CD14-positive monocyte (primary cell): ENCODE measurements around the gene TRAPPC3. TPM values are rescaled to one million over a fixed set of nuclear protein-coding genes. Genes with fewer than 3 reads are reported as not detected.
A peak's percentile ranks its signal among the peaks of the same experiment; 100 is the strongest.

Source experiments
- DNase-seq, 3 donors: peaks; one replicate each; pipeline ENCODE4 v3.0.0-alpha.2; 2011 to 2022
- H2AFZ ChIP-seq: 2 replicates; pipeline ENCODE4 v1.6.0; 2012; ENCODE audit warnings: mild to moderate bottlenecking, low read depth, low read length, inconsistent platforms; ENCODE audit not compliant: insufficient read depth, poor library complexity, severe bottlenecking
- H3K27ac ChIP-seq, 2 donors: 1 replicate in 1 of 2; 2 replicates in 1 of 2; pipeline ENCODE4 v1.5.1; 2012 to 2013; ENCODE audit warnings: low read length in 2 of 2, control low read depth in 1 of 2, inconsistent platforms in 1 of 2, low read depth in 1 of 2, mild to moderate bottlenecking in 1 of 2
- H3K27me3 ChIP-seq, 2 donors: one replicate each; pipeline versions ENCODE4 v1.6.0 to v1.6.1; 2011 to 2013; ENCODE audit warnings: low read length in 2 of 2; ENCODE audit not compliant: control insufficient read depth in 2 of 2, insufficient read depth in 2 of 2
- H3K36me3 ChIP-seq, 2 donors: replicated peaks in 1 of 2; 1 replicate in 1 of 2; 2 replicates in 1 of 2; pipeline versions ENCODE4 v1.5.1 to v1.6.1; 2012 to 2013; ENCODE audit warnings: low read length in 2 of 2, control low read depth in 1 of 2, inconsistent platforms in 1 of 2, mild to moderate bottlenecking in 1 of 2; ENCODE audit not compliant: insufficient read depth in 2 of 2, control insufficient read depth in 1 of 2
- H3K4me1 ChIP-seq, 2 donors: 1 replicate in 1 of 2; 2 replicates in 1 of 2; pipeline versions ENCODE4 v1.5.1 to v1.6.1; 2012 to 2013; ENCODE audit warnings: low read length in 2 of 2, control low read depth in 1 of 2, inconsistent platforms in 1 of 2, mild to moderate bottlenecking in 1 of 2, moderate library complexity in 1 of 2; ENCODE audit not compliant: insufficient read depth in 2 of 2, control insufficient read depth in 1 of 2
- H3K4me2 ChIP-seq: replicated peaks from 2 replicates; pipeline ENCODE3; 2012; ENCODE audit warnings: low read length, moderate library complexity, mild to moderate bottlenecking; ENCODE audit not compliant: poor library complexity, severe bottlenecking; ENCODE audit errors: extremely low read depth
- H3K4me3 ChIP-seq, 3 experiments: fragments of 200-600 bp in 1 of 3; sonication (generic) in 1 of 3; replicated peaks in 1 of 3; 1 replicate in 2 of 3; 2 replicates in 1 of 3; pipeline ENCODE4 v1.5.1; 2011 to 2013; ENCODE audit warnings: low read length in 3 of 3, mild to moderate bottlenecking in 3 of 3, control low read depth in 2 of 3, low read depth in 2 of 3, inconsistent platforms in 1 of 3, moderate library complexity in 1 of 3
- H3K79me2 ChIP-seq: 2 replicates; pipeline ENCODE4 v1.6.0; 2012; ENCODE audit warnings: mild to moderate bottlenecking, control low read depth, inconsistent platforms, low read length, moderate library complexity; ENCODE audit not compliant: insufficient read depth
- H3K9ac ChIP-seq: 2 replicates; pipeline ENCODE4 v1.6.0; 2017; ENCODE audit warnings: low read length, mild to moderate bottlenecking; ENCODE audit not compliant: insufficient read depth, poor library complexity, severe bottlenecking
- H3K9me3 ChIP-seq, 2 donors: replicated peaks in 1 of 2; 1 replicate in 1 of 2; 2 replicates in 1 of 2; pipeline versions ENCODE4 v1.5.1 to v1.6.1; 2012 to 2013; ENCODE audit warnings: low read length in 2 of 2, control low read depth in 1 of 2; ENCODE audit not compliant: control insufficient read depth in 1 of 2, insufficient read depth in 1 of 2
- H4K20me1 ChIP-seq: 2 replicates; pipeline ENCODE4 v1.6.0; 2012; ENCODE audit warnings: mild to moderate bottlenecking, low read length, control low read depth, moderate library complexity; ENCODE audit not compliant: insufficient read depth
- H3K27ac Mint-ChIP-seq, 7 donors: one replicate each; pipeline ENCODE4 v1.8.0; 2020; ENCODE audit warnings: mild to moderate bottlenecking in 7 of 7, mixed read lengths in 7 of 7, moderate library complexity in 6 of 7, inconsistent platforms in 2 of 7
- H3K27me3 Mint-ChIP-seq, 3 donors: one replicate each; pipeline ENCODE4 v1.8.0; 2021 to 2022; ENCODE audit warnings: low read depth in 3 of 3, mild to moderate bottlenecking in 3 of 3, mixed read lengths in 3 of 3, moderate library complexity in 3 of 3, inconsistent platforms in 1 of 3
- H3K36me3 Mint-ChIP-seq, 2 donors: one replicate each; pipeline ENCODE4 v1.8.0; 2020; ENCODE audit warnings: mixed read lengths in 2 of 2, inconsistent platforms in 1 of 2, mild to moderate bottlenecking in 1 of 2
- H3K4me1 Mint-ChIP-seq: one replicate; pipeline ENCODE4 v1.8.0; 2020; ENCODE audit warnings: mild to moderate bottlenecking, mixed read lengths
- H3K4me3 Mint-ChIP-seq, 2 donors: one replicate each; pipeline ENCODE4 v1.8.0; 2020; ENCODE audit warnings: mild to moderate bottlenecking in 2 of 2, mixed read lengths in 2 of 2, moderate library complexity in 1 of 2
- H3K9me3 Mint-ChIP-seq, 7 donors: one replicate each; pipeline ENCODE4 v1.8.0; 2020 to 2022; ENCODE audit warnings: mixed read lengths in 7 of 7, mild to moderate bottlenecking in 6 of 7, moderate library complexity in 6 of 7, inconsistent platforms in 2 of 7
- CTCF ChIP-seq: fragments of 200-600 bp; IDR thresholded peaks from one replicate; pipeline ENCODE4 v1.8.0; 2022; ENCODE audit warnings: antibody characterized with exemption, mild to moderate bottlenecking
- WGBS: methylation state at CpG from one replicate; pipeline ENCODE4 v1.1.5; 2013; ENCODE audit warnings: missing lambda C conversion rate; ENCODE audit not compliant: insufficient coverage; 5-methylcytosine and 5-hydroxymethylcytosine counted together
- intact Hi-C, 2 donors: fragments of 100-400 bp; cut with micrococcal nuclease; formaldehyde crosslinking; loops; one replicate each; pipeline versions ENCODE4 v1.15.0 to v1.15.1; 2023
- polyA plus RNA-seq, 3 donors: library from polyadenylated mRNA; depleted of rRNA in 1 of 3; unstranded in 2 of 3; stranded (reverse) in 1 of 3; fragments of 300-500 nt in 2 of 3; fragments of >200 nt in 1 of 3; fragmentation: Illumina TruSeq in 2 of 3; gene quantifications; 1 replicate in 2 of 3; 2 replicates in 1 of 3; pipeline ENCODE4 v1.2.3, GENCODE V29; 2012 to 2021

TRAPPC3 gene
- polyA plus RNA-seq, 3 donors: 61.1 to 136 (median 125) TPM

- H3K27ac ChIP-seq: peak overlapping the region; percentile 12 to 28
- Mint-ChIP-seq H3K4me3 (peak overlapping the region in 1 of 2 donors; percentile 79), H3K27me3 (peaks cover 0 to 6% (median 1%) of the 10 kb centered on the region in 3 donors), H3K4me1 (peaks cover 5% of the 10 kb centered on the region), H3K9me3 (no peaks in the 10 kb centered on the region), H3K27ac (peak overlapping the region; percentile 37 to 89 (median 78)), H3K36me3 (no peaks in the 10 kb centered on the region)
- TF ChIP-seq CTCF: peak; percentile 78
- no peaks in the 10 kb centered on the region for H3K9me3 ChIP-seq
- H4K20me1 ChIP-seq: peaks cover 2% of the 10 kb centered on the region
- peak overlapping the region; percentile 18 for H3K4me2 ChIP-seq
- no peaks in the 10 kb centered on the region for H3K36me3 ChIP-seq
- H3K79me2 ChIP-seq: no peaks in the 10 kb centered on the region
- peaks cover 5 to 7% of the 10 kb centered on the region in 2 donors for H3K4me1 ChIP-seq
- no peak overlapping the region for H3K4me3 ChIP-seq
- H2AFZ ChIP-seq: peak overlapping the region; percentile 70
- 17% methylated on average over 9 of the region's 9 CpGs for WGBS
- intact Hi-C loops: loop anchor here (1.0 to 10.0 kb wide), 7 partner anchors 34 to 97 kb away; partner anchors contain the start of genes TRAPPC3 (in 2 of the 2) and THRAP3 (in 1 of the 2)
- H3K27me3 ChIP-seq: no peaks in the 10 kb centered on the region
- peak; percentile 83 to 89 (median 89) for DNase-seq
- H3K9ac ChIP-seq: no peak overlapping the region
Measured at GRCh38 chr1:36187800-36188593, 38.7 kb upstream of the TRAPPC3 start.

- peak overlapping the region in 5 of 7 donors; percentile 7 to 72 (median 52) for H3K27ac Mint-ChIP-seq
- no peak overlapping the region for H3K4me3 ChIP-seq
- TF ChIP-seq CTCF: no peak
- DNase-seq: no peak
- peaks cover 5 to 7% of the 10 kb centered on the region in 2 donors for H3K4me1 ChIP-seq
- H3K27ac ChIP-seq: peak overlapping the region in 1 of 2 donors; percentile 44
- H3K4me1 Mint-ChIP-seq: peaks cover 5% of the 10 kb centered on the region
- WGBS: 100% methylated on average over 2 of the region's 2 CpGs
- peaks cover 33 to 44% of the 10 kb centered on the region in 2 donors for H3K36me3 Mint-ChIP-seq
- H3K27me3 Mint-ChIP-seq: no peaks in the 10 kb centered on the region
- intact Hi-C loops: loop anchor here in 1 of 2 donors (10.0 kb wide), 1 partner anchor 101 kb away; no protein-coding TSS in a partner anchor
- no peak overlapping the region for H3K9ac ChIP-seq
- peaks cover 38% of the 10 kb centered on the region for H4K20me1 ChIP-seq
- peaks cover 33 to 35% of the 10 kb centered on the region in 2 donors for H3K36me3 ChIP-seq
- no peaks in the 10 kb centered on the region for H3K79me2 ChIP-seq
- no peak overlapping the region for H2AFZ ChIP-seq
- no peaks in the 10 kb centered on the region for H3K9me3 ChIP-seq
- H3K4me2 ChIP-seq: no peak overlapping the region
- no peaks in the 10 kb centered on the region for H3K27me3 ChIP-seq
- H3K4me3 Mint-ChIP-seq: no peak overlapping the region
- peaks cover 0 to 1% (median 0%) of the 10 kb centered on the region in 7 donors for H3K9me3 Mint-ChIP-seq
Measured at GRCh38 chr1:36183309-36183856, 34.1 kb upstream of the TRAPPC3 start.
